Measurements from ENCODE around the gene AGAP2. TPM values are rescaled to one million over a fixed set of nuclear protein-coding genes. Genes with fewer than 3 reads are reported as not detected.
"Not testable (repeated sequence)": the region's sequence is repeated elsewhere in the genome, so short reads cannot be mapped to it uniquely, and the experiment has no call there.

AGAP2 gene
- total RNA-seq, 1 donor from 2014 or later, result 7.5 TPM

GRCh38 chr12:57726884-57727757 lies 11.4 kb downstream of the AGAP2 start:
- intact Hi-C loops (cut with micrococcal nuclease), result no loop called here
- DNase-seq, result peak; percentile 77
- ATAC-seq, result peak; percentile 63

GRCh38 chr12:57726151-57726883 lies 12.2 kb downstream of the AGAP2 start:
- DNase-seq (peak; percentile 83), ATAC-seq (peak; percentile 82)
- intact Hi-C loops (cut with micrococcal nuclease), result no loop called here

- intact Hi-C loops (cut with micrococcal nuclease), result no loop called here
- ATAC-seq, result no peak
- no peak for DNase-seq
These were observed 12.7 kb downstream of the AGAP2 start for GRCh38 chr12:57725851-57726150.

- DNase-seq (no peak), ATAC-seq (no peak)
- intact Hi-C loops (cut with micrococcal nuclease), result no loop called here
These were observed 13.4 kb downstream of the AGAP2 start for GRCh38 chr12:57724936-57725740.

- DNase-seq (no peak), ATAC-seq (no peak)
- intact Hi-C loops (cut with micrococcal nuclease), result no loop called here
These were observed 14.3 kb downstream of the AGAP2 start for GRCh38 chr12:57724003-57724935.

- intact Hi-C loops (cut with micrococcal nuclease), result no loop called here
- ATAC-seq (no peak), DNase-seq (no peak)
These were observed 14.9 kb downstream of the AGAP2 start for GRCh38 chr12:57723630-57723962.

GRCh38 chr12:57722716-57723629 lies 15.6 kb downstream of the AGAP2 start:
- no peak for DNase-seq
- intact Hi-C loops (cut with micrococcal nuclease), result no loop called here

GRCh38 chr12:57721846-57722608 lies 16.5 kb downstream of the AGAP2 start:
- DNase-seq; ATAC-seq; intact Hi-C loops (cut with micrococcal nuclease): not testable (repeated sequence)

More at GRCh38 chr12:57722716-57723629, 15.6 kb downstream of the AGAP2 start:
- no peak for ATAC-seq

GRCh38 chr12:57720606-57721595 lies 17.6 kb downstream of the AGAP2 start:
- intact Hi-C loops (cut with micrococcal nuclease), result no loop called here
- ATAC-seq (peak; percentile 5), DNase-seq (no peak)

GRCh38 chr12:57719777-57720605 lies 18.6 kb downstream of the AGAP2 start:
- ATAC-seq, result no peak
- no peak for DNase-seq
- intact Hi-C loops (cut with micrococcal nuclease), result no loop called here

- ATAC-seq (no peak), DNase-seq (no peak)
- intact Hi-C loops (cut with micrococcal nuclease), result no loop called here
These were observed 19.7 kb downstream of the AGAP2 start for GRCh38 chr12:57718641-57719528.

GRCh38 chr12:57717846-57718640 lies 20.5 kb downstream of the AGAP2 start:
- no peak for ATAC-seq
- intact Hi-C loops (cut with micrococcal nuclease), result no loop called here

GRCh38 chr12:57717131-57717530 lies 21.4 kb downstream of the AGAP2 start:
- intact Hi-C loops (cut with micrococcal nuclease), result no loop called here
- ATAC-seq (no peak), DNase-seq (no peak)

More at GRCh38 chr12:57717846-57718640, 20.5 kb downstream of the AGAP2 start:
- DNase-seq, result no peak
